Stimulated activated CD4-positive, alpha-beta T cell treated with anti-CD3 and anti-CD28 coated beads, Interleukin-4, amount 100 ng/mL, for 48 hours (primary cell): ENCODE data around the gene IER3.

ENCODE experiments used
- DNase-seq, 2 donors: peaks; one replicate each; pipeline ENCODE4 v3.0.0-alpha.2; 2020; ENCODE audit warnings: low read depth in 2 of 2

IER3 gene

DNA sequence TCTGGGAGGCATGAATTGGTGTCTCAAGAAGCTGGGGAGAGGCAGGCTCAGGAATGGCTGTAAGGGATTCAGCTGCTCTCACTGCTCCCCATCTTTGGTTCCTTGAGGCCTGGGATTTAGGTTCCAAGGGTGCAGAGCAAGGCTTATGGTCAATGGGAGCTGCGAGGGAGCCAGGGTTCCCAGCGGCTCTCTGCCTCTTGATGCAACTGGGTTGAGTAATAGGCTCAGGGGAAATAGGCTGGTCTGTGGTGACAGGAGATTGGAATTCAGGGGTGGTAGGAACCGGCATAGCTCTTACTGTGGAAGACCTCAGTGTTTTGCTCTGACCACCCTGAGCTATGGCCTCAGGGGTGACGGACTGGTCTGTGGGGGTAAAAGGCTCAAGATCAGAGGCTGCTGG lies 40.5 kb downstream of the IER3 start:
- DNase-seq, result no peak

DNA sequence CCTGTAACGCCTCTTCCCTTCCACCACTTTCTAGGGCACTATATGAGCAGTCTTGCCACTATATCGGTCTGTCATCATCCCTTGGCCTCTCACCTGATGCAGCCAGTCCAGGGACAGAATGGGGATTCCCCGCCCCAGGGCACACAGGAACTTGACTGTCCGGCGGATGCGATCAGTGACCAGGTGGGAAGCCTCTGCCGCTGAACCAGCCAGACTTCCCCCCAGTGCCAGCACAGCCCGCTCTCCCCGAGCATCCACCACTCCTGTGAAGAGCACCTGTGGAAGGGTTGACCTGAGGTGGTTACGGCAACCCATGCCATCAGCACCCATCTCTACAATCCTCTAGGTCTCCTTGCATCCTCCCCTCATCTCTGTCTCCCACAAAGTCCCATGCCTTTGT lies 41.3 kb downstream of the IER3 start:
- DNase-seq, result no peak

DNA sequence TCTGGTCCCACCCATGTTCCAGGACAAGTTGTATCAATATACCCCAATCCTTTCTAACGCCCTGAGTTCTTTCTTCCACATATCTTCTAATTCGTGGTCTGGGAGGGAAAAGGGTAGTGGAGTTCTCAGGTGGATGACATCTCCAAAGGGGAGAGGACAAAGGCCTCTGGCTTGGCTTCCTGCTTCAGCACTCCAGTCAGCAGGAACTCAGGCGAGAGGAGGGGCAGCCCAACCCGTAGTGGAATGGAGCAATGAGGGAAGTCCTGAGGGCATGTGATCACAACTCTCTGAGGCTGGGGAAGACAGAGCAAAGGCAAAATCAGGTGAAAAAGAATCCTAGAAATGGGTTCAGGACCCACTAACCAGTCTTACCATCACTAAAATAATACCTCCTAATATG lies 44.0 kb downstream of the IER3 start:
- no peak for DNase-seq

DNA sequence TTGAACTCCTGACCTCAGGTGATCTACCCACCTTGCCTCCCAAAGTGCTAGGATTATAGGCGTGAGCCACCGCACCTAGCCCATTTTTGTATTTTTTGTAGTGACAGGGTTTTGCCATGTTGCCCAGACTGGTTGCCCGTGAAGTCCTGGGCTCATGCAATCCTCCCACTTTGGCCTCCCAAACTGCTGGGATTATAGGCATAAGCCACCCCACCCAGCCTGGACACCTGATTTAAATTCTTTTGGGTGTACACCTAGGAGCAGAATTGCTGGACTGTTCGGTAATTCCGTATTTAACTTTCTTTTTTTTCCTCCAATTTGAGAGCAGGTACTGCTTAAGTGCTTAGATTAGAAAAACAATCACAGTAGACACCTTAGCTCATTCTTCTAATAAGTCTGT lies 47.9 kb downstream of the IER3 start:
- DNase-seq, result no peak
